Omental fat pad (tissue), 4 donors: ENCODE data around the gene CARD14. TPM values are rescaled to one million over a fixed set of nuclear protein-coding genes. Genes with fewer than 3 reads are reported as not detected.

Source experiments
- ATAC-seq: fragments of 150-250 bp; one replicate; pipeline ENCODE4 v1.9.1; 2016; ENCODE audit warnings: mild to moderate bottlenecking, moderate library complexity; ENCODE audit not compliant: low FRiP score
- DNase-seq: peaks from one replicate; pipeline ENCODE4 v3.0.0-alpha.2; 2019; ENCODE audit warnings: low spot score
- total RNA-seq, 4 donors: library from RNA; depleted of rRNA; stranded (reverse); fragments of >200 nt; gene quantifications; one replicate each; pipeline ENCODE4 v1.1.0, GENCODE V29; 2016
- TF ChIP-seq, protein P1 (sequence below), 3 donors: fragments of 450-650 bp; IDR thresholded peaks; one replicate each; pipeline ENCODE4 v1.5.1; 2016 to 2017; ENCODE audit warnings: antibody characterized with exemption in 3 of 3, mild to moderate bottlenecking in 3 of 3, moderate library complexity in 2 of 3

CARD14 gene
- total RNA-seq = under 1 TPM in 2 of 4 donors, not detected in 2; 0.37 to 0.63 TPM

DNA sequence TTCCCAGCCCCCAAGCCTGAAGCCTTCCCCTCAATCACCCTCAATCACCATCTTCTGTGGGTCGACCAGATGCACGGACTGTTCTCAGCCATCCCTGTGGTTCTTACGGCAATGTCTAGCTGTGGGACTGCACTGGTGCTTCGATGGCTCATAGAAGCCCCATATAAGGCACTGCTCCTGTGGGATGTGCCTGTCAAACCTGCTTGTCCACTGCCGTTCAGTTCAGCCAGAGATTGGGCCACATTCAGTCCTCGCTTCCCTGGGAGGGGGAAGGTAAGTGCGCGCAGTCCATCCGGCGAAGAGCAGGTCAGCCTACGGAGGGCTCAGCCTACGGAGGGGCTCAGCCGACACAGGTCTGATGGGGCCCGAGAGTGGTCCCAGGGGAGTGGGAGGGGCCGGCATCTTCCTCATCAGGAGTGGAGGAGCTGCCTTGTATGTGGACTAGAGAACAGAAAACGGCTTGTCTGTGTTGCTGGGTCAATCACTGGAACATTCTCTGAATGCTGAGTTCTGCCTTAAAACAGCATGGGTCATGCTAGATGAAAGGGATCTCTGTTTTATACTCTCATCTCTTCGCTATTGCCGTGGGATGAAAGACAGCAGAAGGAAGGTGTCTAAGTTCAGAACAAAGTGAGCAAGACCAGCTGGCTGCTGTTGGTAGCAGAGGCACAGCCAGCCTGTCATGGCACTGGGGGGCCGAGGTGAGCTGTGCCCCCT, at the start of gene CARD14:
Gene CARD14 (plus strand): TSS at position 247 of the 717 bp plus-strand sequence. CDS start 11,409 bp downstream, outside the sequence.
- no peak for ATAC-seq
- DNase-seq = no peak
- TF ChIP-seq, protein P1, sequence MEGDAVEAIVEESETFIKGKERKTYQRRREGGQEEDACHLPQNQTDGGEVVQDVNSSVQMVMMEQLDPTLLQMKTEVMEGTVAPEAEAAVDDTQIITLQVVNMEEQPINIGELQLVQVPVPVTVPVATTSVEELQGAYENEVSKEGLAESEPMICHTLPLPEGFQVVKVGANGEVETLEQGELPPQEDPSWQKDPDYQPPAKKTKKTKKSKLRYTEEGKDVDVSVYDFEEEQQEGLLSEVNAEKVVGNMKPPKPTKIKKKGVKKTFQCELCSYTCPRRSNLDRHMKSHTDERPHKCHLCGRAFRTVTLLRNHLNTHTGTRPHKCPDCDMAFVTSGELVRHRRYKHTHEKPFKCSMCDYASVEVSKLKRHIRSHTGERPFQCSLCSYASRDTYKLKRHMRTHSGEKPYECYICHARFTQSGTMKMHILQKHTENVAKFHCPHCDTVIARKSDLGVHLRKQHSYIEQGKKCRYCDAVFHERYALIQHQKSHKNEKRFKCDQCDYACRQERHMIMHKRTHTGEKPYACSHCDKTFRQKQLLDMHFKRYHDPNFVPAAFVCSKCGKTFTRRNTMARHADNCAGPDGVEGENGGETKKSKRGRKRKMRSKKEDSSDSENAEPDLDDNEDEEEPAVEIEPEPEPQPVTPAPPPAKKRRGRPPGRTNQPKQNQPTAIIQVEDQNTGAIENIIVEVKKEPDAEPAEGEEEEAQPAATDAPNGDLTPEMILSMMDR (IDR thresholded peaks at IDR 0.05) = no peak

DNA sequence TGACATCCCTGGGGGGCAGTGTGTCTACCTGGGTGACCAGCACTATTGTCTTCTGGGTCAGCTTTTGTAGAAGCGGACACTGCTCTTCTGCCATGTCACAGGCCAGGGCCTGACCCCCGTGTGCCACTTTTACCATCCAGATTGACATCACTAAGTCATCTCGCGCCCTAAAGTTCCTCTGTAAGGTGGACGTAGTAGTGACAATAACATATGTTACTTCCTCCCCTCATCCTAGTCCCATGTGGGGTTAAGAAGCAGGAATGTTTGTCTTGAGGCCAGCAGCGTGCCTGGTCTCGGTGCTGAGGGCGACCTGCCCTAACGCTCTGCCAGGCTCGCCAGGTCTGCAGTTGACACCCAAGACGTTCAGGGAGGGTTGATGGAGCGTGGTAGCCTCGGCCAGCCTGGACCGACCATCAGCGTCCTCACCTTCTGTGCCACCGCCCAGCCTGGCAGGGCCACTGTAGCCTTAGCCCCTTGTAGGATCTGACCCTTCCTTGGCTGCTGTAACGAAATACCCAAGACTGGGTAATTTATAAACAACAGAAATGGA, 47.7 kb upstream of the CARD14 start:
- TF ChIP-seq, protein P1 (IDR thresholded peaks at IDR 0.05) = no peak

GRCh38 chr17:80122926-80123505, 46.8 kb upstream of the CARD14 start:
- ATAC-seq (no peak), DNase-seq (no peak)
- TF ChIP-seq, protein P1 (IDR thresholded peaks at IDR 0.05) = no peak

More for the DNA sequence above, 47.7 kb upstream of the CARD14 start:
- ATAC-seq = no peak
- no peak for DNase-seq

DNA sequence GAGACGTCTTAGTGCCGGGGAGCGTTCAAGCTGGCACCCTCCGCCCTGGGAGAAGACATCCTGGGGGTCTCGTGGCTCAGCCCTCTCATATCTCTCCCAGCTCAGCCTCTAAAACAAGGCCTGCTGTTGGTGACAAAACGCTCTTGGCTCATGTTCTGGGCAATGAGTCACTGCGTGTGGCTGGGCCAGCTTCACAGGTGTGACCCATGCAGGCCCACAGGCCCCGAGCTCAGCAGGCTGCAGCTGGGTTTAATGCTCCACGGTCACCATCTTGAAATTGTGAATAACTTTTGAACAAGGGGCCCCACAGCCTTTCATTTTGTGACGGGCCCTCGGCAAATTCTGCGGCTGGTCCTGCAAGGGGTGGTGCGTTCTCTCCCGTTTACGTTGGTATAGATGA, 46.0 kb upstream of the CARD14 start:
- DNase-seq = no peak
- TF ChIP-seq, protein P1 (IDR thresholded peaks at IDR 0.05) = no peak
- no peak for ATAC-seq

DNA sequence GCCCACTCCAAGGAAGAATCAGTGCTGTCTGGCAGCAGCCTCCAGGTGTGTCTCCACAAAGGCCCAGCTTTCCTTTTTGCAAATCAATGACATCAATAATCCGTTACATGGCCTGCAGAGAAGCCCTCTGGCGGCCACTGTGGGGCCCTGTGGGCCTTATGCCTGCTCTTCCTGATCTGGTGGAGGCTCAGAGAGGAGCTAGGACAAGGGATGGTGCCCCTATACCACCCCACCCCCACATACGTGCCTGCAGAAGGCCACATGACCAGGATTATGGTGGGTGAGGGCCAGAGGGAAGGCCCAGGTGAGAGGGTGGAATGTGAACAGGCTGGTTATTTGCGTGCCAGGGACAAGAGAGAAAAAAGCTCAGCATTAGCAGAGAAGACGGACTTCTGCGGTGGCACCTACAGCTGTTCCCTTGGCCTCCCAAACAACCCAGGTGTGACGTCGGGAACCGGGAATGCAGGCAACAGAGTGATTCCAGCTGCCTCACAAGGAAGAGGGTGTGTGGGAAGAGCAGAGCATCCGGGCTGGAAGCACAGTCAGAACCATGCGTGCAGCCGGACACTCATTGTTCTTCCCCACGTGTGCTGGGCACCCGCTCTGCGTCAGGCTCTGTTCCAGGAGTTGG, 45.4 kb upstream of the CARD14 start:
- TF ChIP-seq, protein P1 (IDR thresholded peaks at IDR 0.05) = no peak
- DNase-seq (no peak), ATAC-seq (no peak)

DNA sequence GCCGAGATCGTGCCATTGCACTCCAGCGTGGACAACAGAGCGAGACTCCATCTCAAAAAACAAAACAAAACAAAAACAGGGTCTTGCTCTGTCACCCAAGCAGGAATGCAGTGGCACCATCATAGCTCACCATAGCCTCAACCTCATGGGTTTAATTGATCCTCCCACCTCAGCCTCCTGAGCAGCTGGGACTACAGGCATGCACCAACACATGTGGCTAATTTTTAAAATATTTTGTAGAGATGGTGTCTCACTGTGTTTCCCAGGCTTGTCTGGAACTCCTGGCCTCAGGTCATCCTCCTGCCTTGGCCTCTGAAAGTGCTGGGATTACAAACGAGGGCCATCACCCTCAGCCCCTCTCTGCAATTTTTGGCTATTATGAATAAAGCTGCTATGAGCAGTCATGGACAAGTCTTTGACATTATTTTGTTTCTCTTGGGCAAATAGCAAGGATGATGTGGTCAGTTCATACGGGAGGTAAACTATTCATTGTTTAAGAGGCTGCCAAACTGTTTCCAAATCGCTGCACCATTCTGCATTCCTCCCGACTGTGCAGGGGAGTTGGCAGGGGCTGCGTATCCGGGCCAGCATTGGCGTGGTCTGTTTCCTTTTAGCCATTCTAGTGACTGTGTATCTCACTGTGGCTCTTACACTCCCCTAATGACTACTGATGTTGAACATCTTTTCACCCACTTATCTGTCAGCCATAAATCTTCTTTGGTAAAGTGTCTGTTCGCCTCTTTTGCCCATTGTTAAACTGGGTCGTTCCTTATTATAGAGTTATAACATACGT, 44.0 kb upstream of the CARD14 start:
- DNase-seq (no peak), ATAC-seq (peak; percentile 76)
- TF ChIP-seq, protein P1 (IDR thresholded peaks at IDR 0.05) = no peak
